ENCODE data around the gene WNK2. TPM values are rescaled to one million over a fixed set of nuclear protein-coding genes. Genes with fewer than 3 reads are reported as not detected.
"Not testable (repeated sequence)": the region's sequence is repeated elsewhere in the genome, so short reads cannot be mapped to it uniquely, and the experiment has no call there.

WNK2 gene
- total RNA-seq, 4 donors from 2014 or later = 0.28 to 1.7 (median 0.47) TPM

- TF ChIP-seq, protein P1, sequence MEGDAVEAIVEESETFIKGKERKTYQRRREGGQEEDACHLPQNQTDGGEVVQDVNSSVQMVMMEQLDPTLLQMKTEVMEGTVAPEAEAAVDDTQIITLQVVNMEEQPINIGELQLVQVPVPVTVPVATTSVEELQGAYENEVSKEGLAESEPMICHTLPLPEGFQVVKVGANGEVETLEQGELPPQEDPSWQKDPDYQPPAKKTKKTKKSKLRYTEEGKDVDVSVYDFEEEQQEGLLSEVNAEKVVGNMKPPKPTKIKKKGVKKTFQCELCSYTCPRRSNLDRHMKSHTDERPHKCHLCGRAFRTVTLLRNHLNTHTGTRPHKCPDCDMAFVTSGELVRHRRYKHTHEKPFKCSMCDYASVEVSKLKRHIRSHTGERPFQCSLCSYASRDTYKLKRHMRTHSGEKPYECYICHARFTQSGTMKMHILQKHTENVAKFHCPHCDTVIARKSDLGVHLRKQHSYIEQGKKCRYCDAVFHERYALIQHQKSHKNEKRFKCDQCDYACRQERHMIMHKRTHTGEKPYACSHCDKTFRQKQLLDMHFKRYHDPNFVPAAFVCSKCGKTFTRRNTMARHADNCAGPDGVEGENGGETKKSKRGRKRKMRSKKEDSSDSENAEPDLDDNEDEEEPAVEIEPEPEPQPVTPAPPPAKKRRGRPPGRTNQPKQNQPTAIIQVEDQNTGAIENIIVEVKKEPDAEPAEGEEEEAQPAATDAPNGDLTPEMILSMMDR (IDR thresholded peaks at IDR 0.05) = no peak
- ATAC-seq (ENCODE audit: low FRiP score) = no peak
- DNase-seq (ENCODE audit: low spot score) = no peak
Observed at GRCh38 chr9:93318480-93318879, 134.5 kb downstream of the WNK2 start.

DNA sequence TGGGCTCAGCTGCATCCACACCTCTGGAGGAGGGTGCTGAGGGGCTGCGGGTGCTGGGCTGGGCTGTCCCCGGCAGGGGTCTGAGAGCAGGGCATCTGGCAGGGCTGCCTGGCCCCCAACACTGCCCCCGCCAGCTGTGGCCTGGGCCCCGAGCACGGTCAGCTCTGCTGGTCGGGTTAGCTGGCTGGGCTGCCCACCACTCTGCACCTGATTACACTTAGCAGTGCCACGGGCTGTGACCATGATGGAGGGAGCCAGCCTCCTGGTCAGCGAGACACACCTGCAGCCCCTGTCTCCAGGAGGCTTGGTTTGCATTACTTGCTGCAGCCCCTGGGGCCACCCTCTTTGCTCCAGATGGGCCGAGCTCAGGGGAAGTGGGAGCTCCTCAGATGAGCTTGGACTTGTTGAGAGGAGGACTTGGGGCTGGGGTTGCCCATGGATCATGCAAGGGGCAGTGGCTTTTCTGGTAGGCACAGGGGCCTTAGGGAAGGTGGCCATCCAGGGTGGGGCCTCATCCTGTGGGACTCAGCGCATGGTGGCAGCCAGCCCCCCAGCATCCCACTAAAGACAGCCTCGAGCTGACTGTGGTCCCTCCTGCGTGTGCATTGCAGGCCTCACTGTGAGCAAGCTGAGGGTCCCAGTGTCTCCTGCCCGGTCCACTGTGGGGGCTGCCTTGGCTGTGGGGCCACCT is 135.5 kb downstream of the WNK2 start:
- TF ChIP-seq, protein P1 (IDR thresholded peaks at IDR 0.05) = no peak
- ATAC-seq (ENCODE audit: low FRiP score) = no peak
- no peak for DNase-seq (ENCODE audit: low spot score)

GRCh38 chr9:93319992-93320500 is 136.1 kb downstream of the WNK2 start:
- DNase-seq (ENCODE audit: low spot score) = no peak
- ATAC-seq (ENCODE audit: low FRiP score) = no peak
- TF ChIP-seq, protein P1 (IDR thresholded peaks at IDR 0.05) = no peak

GRCh38 chr9:93320591-93321219 is 136.8 kb downstream of the WNK2 start:
- ATAC-seq (ENCODE audit: low FRiP score) (no peak), DNase-seq (ENCODE audit: low spot score) (no peak)
- TF ChIP-seq, protein P1 (IDR thresholded peaks at IDR 0.05) = no peak

- TF ChIP-seq, protein P1 (IDR thresholded peaks at IDR 0.05) = no peak
- ATAC-seq (ENCODE audit: low FRiP score) = no peak
- DNase-seq (ENCODE audit: low spot score) = no peak
Observed at GRCh38 chr9:93321220-93321610, 137.3 kb downstream of the WNK2 start.

DNA sequence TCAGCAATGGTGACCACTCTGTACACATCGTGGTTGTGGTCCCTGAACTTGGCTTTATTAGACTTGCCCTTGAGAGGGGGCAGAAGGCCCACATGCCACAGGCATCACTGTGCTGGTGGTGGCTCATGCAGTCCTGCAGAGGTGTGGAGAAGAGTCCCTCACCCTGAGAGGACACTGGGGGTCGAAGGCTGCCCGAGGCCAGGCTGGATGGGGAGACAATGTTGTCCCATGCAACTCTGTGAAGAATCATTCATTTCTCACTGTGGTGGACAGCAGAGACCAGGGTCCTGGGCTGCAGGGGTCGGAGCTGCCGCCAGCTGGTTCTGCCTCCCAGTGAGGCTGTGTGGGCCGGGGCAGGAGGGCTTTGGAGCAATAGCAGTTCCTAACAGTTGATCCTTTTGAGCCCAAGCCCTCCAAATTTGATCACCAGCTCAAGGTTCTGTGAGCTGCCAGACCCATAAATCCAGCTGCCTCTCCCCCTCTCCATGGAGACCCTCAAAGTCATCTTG is 139.6 kb downstream of the WNK2 start:
- DNase-seq (ENCODE audit: low spot score); ATAC-seq (ENCODE audit: low FRiP score): not testable (repeated sequence)

DNA sequence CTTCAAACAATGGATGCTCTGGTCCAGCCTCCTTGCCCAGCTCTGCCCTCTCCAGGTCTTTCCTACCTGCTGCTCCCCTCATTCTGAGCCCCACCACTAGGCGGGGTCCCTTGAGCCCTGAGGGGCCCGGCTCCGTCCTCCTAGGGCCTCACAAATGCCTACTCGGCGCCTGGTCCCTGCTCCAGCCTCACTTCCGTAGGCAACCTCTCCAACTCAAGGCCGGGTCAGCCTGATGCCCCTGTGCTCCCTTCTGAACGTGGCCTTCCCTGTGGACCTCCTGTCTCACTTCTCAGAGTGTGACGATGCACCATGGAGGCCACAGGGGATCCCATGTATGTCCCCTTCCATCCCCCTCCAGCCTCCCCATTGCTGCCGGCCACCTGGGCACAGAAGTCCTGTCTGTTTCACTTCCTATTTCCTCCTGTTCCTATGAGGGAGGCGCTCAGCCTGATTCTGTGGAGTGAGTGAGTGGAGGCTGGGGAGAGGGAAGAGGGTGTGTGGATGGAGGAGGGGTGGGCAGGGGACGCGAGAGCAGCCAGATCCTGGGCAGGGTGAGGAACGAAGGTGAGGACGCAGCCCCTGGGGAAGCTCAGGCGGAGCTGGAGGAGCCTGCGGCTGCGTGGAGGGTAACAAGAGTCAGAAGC is 140.4 kb downstream of the WNK2 start:
- no peak for DNase-seq (ENCODE audit: low spot score)
- TF ChIP-seq, protein P1 (IDR thresholded peaks at IDR 0.05) = no peak

More for the DNA sequence above, 140.4 kb downstream of the WNK2 start:
- ATAC-seq (ENCODE audit: low FRiP score) = no peak

All from omental fat pad (tissue), 4 donors.